Activated naive CD8-positive, alpha-beta T cell treated with anti-CD3 and anti-CD28 coated beads, Interleukin-2, amount 50 U/mL, for 16 hours (primary cell): Measurements from ENCODE around the gene ATP1A1.

Experiments used
- DNase-seq: peaks from one replicate; pipeline ENCODE4 v3.0.0-alpha.2; 2020; ENCODE audit warnings: low read depth, low spot score

ATP1A1 gene

DNA sequence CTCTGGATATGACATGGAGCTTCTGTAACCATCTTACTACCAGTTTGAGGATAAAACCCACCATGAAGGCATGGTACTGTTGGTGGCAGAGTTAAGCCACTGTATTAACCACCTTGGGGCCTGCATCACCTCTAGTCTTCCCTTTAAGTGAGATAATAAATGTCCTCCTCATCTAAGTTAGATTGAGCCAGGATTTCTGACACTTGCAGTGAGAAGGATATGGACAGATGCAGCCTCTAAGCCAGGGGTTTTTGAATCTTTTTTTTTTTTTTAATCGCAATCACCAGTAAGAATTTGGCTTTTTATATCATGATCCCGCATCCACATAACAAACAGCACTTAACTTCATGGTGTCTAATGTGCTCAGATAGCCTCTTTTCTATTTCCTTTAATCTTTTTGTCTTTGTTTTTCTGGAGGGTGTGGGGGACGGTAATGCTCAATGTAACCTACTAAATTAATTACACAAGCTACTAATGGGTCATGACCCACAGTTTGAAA, 42.2 kb downstream of the ATP1A1 start:
- no peak for DNase-seq

DNA sequence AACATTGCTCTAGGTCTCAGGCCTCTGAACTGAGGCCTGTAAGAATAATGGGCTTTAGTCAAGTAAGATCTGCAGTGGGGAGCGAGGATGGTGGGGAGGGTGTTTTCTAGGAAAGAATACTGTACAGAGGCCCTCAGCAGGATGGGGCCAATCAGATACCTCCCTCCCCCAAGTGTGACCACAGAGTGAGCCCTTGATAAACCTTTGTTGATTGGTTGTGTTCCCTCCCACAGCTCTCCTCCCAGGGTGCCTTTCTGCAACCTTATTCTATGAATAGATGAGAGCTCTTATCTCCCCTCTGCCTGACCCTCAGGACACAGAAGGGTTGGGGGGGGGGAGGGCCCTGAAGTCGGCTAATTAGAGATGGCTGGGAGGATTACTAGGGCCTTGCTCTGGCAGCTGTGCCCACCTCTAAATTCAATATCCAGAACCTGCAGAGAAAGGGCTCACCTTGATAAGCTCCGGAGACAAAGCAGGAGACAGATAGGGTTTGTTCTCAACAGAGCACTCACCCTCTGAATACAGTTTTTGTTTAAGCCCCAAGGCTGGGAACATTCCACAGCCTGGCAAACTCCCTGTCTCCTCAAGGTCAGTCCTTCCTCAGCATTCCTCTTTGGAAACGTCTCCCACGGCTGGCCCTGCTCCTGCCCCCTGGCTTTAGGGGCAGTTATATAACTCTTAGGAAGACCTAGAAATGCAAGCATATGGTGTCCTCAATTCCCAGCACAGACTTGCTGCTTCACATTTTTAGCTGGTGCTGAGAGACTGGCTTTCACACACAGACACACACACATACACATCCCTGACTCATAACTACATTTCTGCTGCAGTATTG, 42.9 kb downstream of the ATP1A1 start:
- no peak for DNase-seq

- no peak for DNase-seq
Observed at GRCh38 chr1:116416854-116417513, 43.9 kb downstream of the ATP1A1 start.

GRCh38 chr1:116417678-116418077, 44.6 kb downstream of the ATP1A1 start:
- no peak for DNase-seq

DNA sequence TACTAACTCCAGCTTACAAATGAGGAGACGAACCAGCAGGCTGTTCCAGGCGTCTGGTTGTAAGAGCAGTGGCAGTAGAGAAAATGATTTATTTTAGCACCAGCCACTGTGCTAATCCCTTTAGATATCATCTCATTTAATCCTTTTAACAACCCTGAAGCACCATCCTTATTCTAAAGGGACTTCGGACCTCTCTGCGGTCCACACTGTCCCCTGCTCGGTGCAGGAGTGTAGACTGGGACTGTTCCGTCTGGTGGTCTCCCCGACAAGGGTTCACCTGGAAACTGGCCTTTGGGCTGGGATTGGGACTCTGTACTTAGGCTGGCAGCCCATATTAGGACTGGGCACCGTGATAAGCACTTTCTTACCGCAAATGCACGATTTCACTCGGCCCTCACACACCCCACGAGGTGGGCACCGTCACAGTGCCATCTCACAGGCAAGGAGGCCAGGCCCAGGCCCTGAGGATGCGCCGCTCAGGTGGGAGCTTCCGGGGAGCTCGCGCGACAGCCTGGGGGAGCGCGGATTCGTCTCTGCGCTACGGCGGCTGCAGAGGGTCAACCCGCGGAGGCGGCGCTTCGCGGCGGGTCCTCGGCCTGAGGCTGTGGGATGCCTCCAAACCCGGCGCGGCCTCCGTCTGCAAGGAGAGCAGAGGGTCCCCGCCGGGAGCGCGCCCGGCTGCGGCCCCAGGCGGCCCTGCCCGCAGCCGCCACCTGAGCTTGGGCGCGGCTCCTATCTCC, 45.2 kb downstream of the ATP1A1 start:
- DNase-seq = peak; percentile 70

- DNase-seq = no peak
Observed at GRCh38 chr1:116420417-116421200, 47.6 kb downstream of the ATP1A1 start.

- no peak for DNase-seq
Observed at GRCh38 chr1:116424438-116424837, 51.4 kb downstream of the ATP1A1 start.

DNA sequence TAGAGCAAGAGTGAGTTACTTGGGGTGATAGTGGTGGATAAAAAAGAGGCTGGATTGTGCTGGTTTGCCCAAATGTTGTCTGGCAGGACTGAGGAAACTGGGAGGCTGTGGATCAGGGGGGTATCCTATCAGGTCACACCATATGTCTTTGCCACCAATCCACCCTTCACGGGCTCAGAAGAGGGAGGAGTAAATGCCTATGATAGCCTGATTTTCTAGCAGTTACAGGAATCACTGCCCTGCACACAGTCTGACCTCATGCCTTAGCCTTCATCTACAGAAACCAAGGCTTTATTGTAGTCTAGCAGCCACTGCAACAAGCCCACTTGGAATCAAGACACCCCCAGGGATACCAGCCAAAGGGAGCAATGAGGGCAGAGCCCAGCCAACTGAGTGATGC, 51.8 kb downstream of the ATP1A1 start:
- DNase-seq = no peak

- DNase-seq = no peak
Observed at GRCh38 chr1:116425987-116426386, 52.9 kb downstream of the ATP1A1 start.

- no peak for DNase-seq
Observed at GRCh38 chr1:116426401-116426800, 53.4 kb downstream of the ATP1A1 start.

DNA sequence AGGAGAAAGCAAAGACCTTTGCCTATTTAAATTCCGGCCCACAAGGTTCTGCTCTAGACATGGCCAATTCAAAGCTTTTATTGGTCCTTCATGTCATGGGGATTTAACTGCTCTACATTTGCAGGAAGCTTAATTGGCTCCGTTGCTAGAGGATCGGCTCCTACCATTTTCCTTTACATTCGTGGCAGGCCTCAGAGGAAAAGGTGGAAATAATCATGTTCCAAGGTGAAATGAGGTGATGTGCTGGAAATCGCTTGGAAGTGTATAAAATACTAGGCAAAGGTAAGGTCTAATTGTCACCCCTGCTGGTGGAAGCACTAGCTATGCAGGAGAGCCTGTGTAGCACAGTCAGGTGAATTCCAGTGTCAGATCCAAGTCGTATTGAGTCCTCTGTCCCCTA, 55.5 kb downstream of the ATP1A1 start:
- no peak for DNase-seq

GRCh38 chr1:116429821-116430374, 56.9 kb downstream of the ATP1A1 start:
- no peak for DNase-seq

- DNase-seq = no peak
Observed at GRCh38 chr1:116431870-116432500, 58.9 kb downstream of the ATP1A1 start.

- DNase-seq = no peak
Observed at GRCh38 chr1:116432655-116433265, 59.7 kb downstream of the ATP1A1 start.

GRCh38 chr1:116433275-116434257, 60.5 kb downstream of the ATP1A1 start:
- DNase-seq = no peak

- no peak for DNase-seq
Observed at GRCh38 chr1:116434849-116435248, 61.8 kb downstream of the ATP1A1 start.

GRCh38 chr1:116435806-116436610, 63.0 kb downstream of the ATP1A1 start:
- no peak for DNase-seq

DNA sequence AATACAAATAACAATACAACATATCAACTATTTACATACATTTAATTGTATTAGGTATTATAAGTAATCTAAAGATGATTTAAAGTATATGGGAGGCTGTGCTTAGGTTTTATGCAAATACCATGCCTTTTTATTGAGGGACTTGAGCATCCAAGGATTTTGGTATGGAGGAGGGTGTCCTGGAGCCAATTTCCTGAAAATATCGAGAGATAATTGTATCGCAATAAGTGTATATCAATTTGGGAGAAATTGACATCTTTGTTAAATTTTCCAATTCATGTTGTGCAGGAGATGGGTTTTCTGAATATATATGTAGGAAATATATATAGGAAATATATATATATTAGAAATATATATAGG, 63.5 kb downstream of the ATP1A1 start:
- DNase-seq = no peak
